Smooth muscle cell (in vitro differentiated cells): Measurements from ENCODE around the gene XRCC3. TPM values are rescaled to one million over a fixed set of nuclear protein-coding genes. Genes with fewer than 3 reads are reported as not detected.

Source experiments
- DNase-seq: peaks from one replicate; lab custom pipeline; 2025; ENCODE audit not compliant: unreplicated experiment; lab: John Stamatoyannopoulos, UW
- H2AFZ ChIP-seq: fragments of 200-600 bp; sonication (generic); 2 replicates; pipeline ENCODE4 v1.6.0; 2016; ENCODE audit warnings: antibody characterized with exemption, low read depth, mild to moderate bottlenecking
- H3F3A ChIP-seq: fragments of 200-600 bp; sonication (generic); 2 replicates; pipeline ENCODE4 v1.6.0; 2017; ENCODE audit warnings: antibody characterized with exemption, low read depth
- H3K27ac ChIP-seq: fragments of 200-600 bp; sonication (generic); 2 replicates; pipeline ENCODE4 v1.5.1; 2016; ENCODE audit warnings: low read depth, mild to moderate bottlenecking
- H3K27me3 ChIP-seq: fragments of 200-600 bp; sonication (generic); 2 replicates; pipeline ENCODE4 v1.6.1; 2016; ENCODE audit warnings: low read depth, mild to moderate bottlenecking
- H3K36me3 ChIP-seq: fragments of 200-600 bp; sonication (generic); 2 replicates; pipeline ENCODE4 v1.5.1; 2016; ENCODE audit warnings: low read depth
- H3K4me1 ChIP-seq: fragments of 200-600 bp; sonication (generic); 2 replicates; pipeline ENCODE4 v1.5.1; 2016; ENCODE audit warnings: low read depth
- H3K4me2 ChIP-seq: fragments of 200-600 bp; sonication (generic); 2 replicates; pipeline ENCODE4 v1.6.0; 2016; ENCODE audit warnings: mild to moderate bottlenecking
- H3K4me3 ChIP-seq: fragments of 200-600 bp; sonication (generic); 2 replicates; pipeline ENCODE4 v1.5.1; 2016; ENCODE audit warnings: mild to moderate bottlenecking
- H3K79me2 ChIP-seq: fragments of 200-600 bp; sonication (generic); 2 replicates; pipeline ENCODE4 v1.6.0; 2016; ENCODE audit warnings: low read depth, mild to moderate bottlenecking
- H3K9ac ChIP-seq: fragments of 200-600 bp; sonication (generic); 2 replicates; pipeline ENCODE4 v1.6.0; 2016; ENCODE audit warnings: low read depth
- H3K9me3 ChIP-seq: fragments of 200-600 bp; sonication (generic); replicated peaks from 2 replicates; pipeline ENCODE4 v1.5.1; 2016; ENCODE audit warnings: low read depth
- H4K20me1 ChIP-seq: fragments of 200-600 bp; sonication (generic); 2 replicates; pipeline ENCODE4 v1.6.0; 2016; ENCODE audit warnings: low read depth
- WGBS: methylation state at CpG from one replicate; pipeline ENCODE4 v1.1.7; 2016; ENCODE audit warnings: low lambda C conversion rate; 5-methylcytosine and 5-hydroxymethylcytosine counted together
- polyA plus RNA-seq: library from polyadenylated mRNA; unstranded; fragments of >200 nt; fragmentation: Nextera tagmentation; extraction: Ambion mirVana; gene quantifications from 2 replicates; pipeline ENCODE4 v1.2.1, GENCODE V29; 2016
- total RNA-seq: library from RNA; depleted of rRNA; stranded (reverse); fragments of >200 nt; gene quantifications from 2 replicates; pipeline ENCODE4 v1.2.3, GENCODE V29; 2014
- TF ChIP-seq, protein P1 (sequence below): fragments of 200-600 bp; sonication (generic); IDR thresholded peaks from 2 replicates; pipeline ENCODE4 v1.5.1; 2017; ENCODE audit warnings: borderline replicate concordance, mild to moderate bottlenecking, antibody characterized with exemption; ENCODE audit not compliant: insufficient read depth, poor library complexity, severe bottlenecking

XRCC3 gene
- total RNA-seq = 4.9 and 10.5 TPM in 2 replicates
- 8.3 and 10.0 TPM in 2 replicates for polyA plus RNA-seq

DNA sequence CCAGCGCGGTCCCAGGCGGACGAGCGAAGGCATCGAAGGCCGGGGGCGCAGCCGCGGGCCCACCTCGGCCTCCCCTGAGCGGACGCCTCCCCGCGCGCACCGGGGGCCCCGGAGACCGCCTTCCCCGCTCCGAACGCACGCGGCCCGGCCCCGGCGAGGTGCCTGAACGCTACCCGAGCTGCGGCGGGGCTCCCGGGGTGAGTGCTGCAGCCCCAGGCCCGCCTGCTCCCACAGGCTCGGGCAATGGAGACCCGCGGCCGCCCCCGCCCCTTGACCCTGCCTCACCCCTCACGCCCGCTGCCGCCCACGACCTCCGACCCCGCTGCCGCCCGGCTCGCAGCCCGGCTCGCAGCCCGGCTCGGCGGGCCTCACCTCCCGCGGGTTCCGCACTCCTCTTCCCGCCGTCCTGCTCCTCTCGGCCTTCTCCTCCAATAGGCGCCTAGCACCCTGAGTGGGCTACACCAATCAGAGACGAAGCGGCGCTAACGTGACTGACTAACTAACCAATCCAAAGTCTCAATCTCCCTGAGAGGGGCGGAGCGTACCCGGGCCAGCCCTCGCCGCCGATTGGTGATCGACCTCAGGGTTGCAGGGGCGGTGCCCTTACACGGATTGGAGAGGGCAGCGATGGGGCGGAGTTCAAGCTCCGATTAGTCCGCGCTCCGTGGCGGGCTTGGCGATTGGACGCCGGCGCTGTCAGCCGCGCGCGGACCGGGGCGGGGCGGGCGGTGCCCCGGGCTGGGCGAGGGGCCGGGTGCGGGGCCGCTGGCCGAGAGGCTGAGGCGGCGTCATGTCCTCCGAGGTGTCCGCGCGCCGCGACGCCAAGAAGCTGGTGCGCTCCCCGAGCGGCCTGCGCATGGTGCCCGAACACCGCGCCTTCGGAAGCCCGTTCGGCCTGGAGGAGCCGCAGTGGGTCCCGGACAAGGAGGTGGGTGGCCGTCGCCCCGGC, at the start of gene XRCC3, which contains the start of gene ZFYVE21:
TSS of gene XRCC3 (minus strand) at position 400 of the 949 bp plus-strand sequence. CDS start 4,364 bp downstream, outside the sequence.
TSS of gene ZFYVE21 (plus strand) at position 759 of the 949 bp plus-strand sequence. CDS start at position 791, 32 bp downstream.
- 1% methylated on average over 60 of the region's 121 CpGs for WGBS
- no peak within 1 kb of the TSS for H3K27ac ChIP-seq

DNA sequence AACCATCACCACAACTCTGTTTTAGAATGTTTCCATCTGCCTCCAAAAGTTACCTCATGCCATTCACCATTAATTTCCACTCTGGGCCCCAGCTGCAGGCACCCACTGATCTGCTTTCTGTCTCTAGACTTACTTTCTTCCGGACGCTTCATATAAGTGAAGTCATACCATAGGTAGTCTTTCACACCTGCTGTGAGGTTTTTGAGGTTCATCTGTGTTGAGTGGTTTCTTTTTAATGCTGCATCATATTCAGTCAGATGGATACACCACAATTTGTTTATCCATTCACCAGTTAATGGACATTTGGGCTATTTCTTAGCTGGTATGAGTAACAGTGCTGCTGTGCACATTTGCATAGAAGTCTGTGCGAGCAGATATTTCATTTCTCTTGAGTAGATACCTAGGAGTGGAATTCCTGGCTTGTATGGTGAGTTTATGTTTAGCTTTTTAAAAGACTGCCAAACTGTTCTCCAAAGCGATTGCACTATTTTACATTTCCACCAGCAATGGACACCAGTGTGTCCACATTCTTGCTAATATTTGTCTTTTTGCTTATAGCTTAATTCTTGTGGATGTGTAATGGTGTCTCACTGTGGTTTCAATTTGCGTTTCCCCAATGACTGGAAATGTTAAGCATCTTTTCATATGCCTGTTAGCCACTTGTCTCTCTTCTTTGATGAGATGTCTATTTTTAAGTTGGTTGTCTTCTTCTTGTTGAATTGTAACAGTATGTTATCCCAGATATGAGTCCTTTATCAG, 48.7 kb upstream of the XRCC3 start:
- no peaks in the 10 kb centered on the region for H3K4me1 ChIP-seq
- TF ChIP-seq, protein P1, sequence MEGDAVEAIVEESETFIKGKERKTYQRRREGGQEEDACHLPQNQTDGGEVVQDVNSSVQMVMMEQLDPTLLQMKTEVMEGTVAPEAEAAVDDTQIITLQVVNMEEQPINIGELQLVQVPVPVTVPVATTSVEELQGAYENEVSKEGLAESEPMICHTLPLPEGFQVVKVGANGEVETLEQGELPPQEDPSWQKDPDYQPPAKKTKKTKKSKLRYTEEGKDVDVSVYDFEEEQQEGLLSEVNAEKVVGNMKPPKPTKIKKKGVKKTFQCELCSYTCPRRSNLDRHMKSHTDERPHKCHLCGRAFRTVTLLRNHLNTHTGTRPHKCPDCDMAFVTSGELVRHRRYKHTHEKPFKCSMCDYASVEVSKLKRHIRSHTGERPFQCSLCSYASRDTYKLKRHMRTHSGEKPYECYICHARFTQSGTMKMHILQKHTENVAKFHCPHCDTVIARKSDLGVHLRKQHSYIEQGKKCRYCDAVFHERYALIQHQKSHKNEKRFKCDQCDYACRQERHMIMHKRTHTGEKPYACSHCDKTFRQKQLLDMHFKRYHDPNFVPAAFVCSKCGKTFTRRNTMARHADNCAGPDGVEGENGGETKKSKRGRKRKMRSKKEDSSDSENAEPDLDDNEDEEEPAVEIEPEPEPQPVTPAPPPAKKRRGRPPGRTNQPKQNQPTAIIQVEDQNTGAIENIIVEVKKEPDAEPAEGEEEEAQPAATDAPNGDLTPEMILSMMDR = no peak
- H3K36me3 ChIP-seq = no peaks in the 10 kb centered on the region
- peaks cover 3% of the 10 kb centered on the region for H3F3A ChIP-seq
- no peak overlapping the region for H3K27ac ChIP-seq
- H3K79me2 ChIP-seq = no peaks in the 10 kb centered on the region
- no peak overlapping the region for H2AFZ ChIP-seq
- H3K4me3 ChIP-seq = no peak overlapping the region
- no peaks in the 10 kb centered on the region for H3K9me3 ChIP-seq
- H3K27me3 ChIP-seq = no peaks in the 10 kb centered on the region
- no peak overlapping the region for H3K4me2 ChIP-seq
- no peak for DNase-seq
- H4K20me1 ChIP-seq = no peaks in the 10 kb centered on the region
- WGBS = 90% methylated on average over 5 of the region's 5 CpGs
- H3K9ac ChIP-seq = no peak overlapping the region

More for the DNA sequence above, at the start of gene XRCC3, which contains the start of gene ZFYVE21:
- peak; percentile 97 for DNase-seq
- Histone ChIP-seq H3K4me2 (peak within 1 kb of the TSS; percentile 100), H3K9ac (peak within 1 kb of the TSS; percentile 80), H3K27me3 (no peaks in the 10 kb centered on the region), H3K4me3 (peak within 1 kb of the TSS; percentile 87), H3K36me3 (no peaks in the 10 kb centered on the region), H2AFZ (no peak within 1 kb of the TSS), H3K9me3 (no peaks in the 10 kb centered on the region), H3K79me2 (peaks cover 44% of the 10 kb centered on the region), H3K4me1 (peaks cover 15% of the 10 kb centered on the region), H3F3A (peaks cover 7% of the 10 kb centered on the region), H4K20me1 (peaks cover 55% of the 10 kb centered on the region)
- TF ChIP-seq, protein P1 = no peak

DNA sequence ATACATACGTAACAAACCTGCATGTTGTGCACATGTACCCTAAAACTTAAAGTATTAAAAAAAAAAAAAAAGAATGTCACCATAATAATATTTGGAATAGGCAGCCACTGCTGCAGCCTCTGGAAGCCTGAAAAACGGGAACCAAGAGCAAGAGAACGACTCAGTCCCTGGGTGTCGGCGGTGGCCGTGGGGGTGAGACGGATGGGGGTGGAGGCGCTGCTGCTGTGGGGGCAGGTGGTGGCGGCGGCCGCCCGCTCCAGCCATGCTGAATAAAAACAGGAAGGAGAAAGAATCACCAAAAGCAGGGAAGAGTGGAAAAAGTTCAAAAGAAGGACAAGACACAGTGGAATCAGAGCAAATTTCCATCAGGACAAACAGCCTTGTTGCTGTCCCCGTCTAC, 47.3 kb upstream of the XRCC3 start:
- Histone ChIP-seq H3K4me3 (no peak overlapping the region), H2AFZ (no peak overlapping the region), H3K36me3 (no peaks in the 10 kb centered on the region), H3K4me2 (no peak overlapping the region), H4K20me1 (no peaks in the 10 kb centered on the region), H3K4me1 (no peaks in the 10 kb centered on the region), H3F3A (peaks cover 3% of the 10 kb centered on the region), H3K9ac (no peak overlapping the region), H3K27ac (no peak overlapping the region), H3K79me2 (no peaks in the 10 kb centered on the region), H3K9me3 (no peaks in the 10 kb centered on the region), H3K27me3 (no peaks in the 10 kb centered on the region)
- TF ChIP-seq, protein P1 = no peak
- no peak for DNase-seq
- WGBS = 80% methylated on average over 13 of the region's 13 CpGs
